Activated CD4-positive, alpha-beta T cell treated with anti-CD3 and anti-CD28 coated beads for 1 hour (primary cell): ENCODE data around the gene BCAR3.
"Not testable (repeated sequence)": the region's sequence is repeated elsewhere in the genome, so short reads cannot be mapped to it uniquely, and the experiment has no call there.

Experiments used
- DNase-seq: peaks from one replicate; pipeline ENCODE4 v3.0.0-alpha.2; 2020

BCAR3 gene

GRCh38 chr1:93667642-93668041, 14.0 kb downstream of the BCAR3 start:
- DNase-seq: no peak

- no peak for DNase-seq
Measured at GRCh38 chr1:93666613-93667384, 14.8 kb downstream of the BCAR3 start.

- DNase-seq: no peak
Measured at GRCh38 chr1:93665015-93665414, 16.6 kb downstream of the BCAR3 start.

GRCh38 chr1:93663208-93663614, 18.4 kb downstream of the BCAR3 start:
- no peak for DNase-seq

DNA sequence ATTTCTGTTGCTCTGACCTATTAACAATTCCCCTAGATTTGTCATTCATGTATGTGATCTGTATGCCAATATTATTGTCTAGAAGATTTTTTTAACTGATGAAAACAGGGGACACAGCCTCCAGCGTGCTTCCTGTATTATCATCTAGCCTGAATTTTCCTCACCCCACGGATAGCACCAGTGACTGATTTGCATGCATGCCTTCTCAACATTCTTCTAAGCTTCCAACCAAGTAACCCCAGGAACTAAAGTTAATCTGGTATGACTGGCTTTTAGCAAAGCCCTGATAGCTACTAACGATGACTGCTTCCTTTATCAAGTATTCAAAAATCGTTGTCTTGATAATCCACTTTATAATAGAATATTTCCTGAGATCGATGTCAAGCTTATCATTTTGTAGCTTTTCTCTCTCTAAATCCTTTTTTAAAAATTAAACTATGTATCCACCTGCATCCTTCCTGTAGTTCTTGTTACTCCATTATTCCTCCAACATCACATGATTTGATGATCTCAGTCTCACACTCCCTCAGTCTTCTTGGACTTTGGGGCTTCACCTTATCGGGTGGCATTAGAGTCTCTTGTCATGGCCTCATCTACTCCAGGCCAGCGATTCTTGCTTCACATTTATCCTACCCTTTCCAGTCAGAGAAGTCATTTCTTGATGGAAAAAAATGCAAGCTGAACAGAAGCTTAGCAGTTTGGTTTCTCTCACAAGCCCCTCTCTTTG, 19.0 kb downstream of the BCAR3 start:
- no peak for DNase-seq

GRCh38 chr1:93661829-93662474, 19.7 kb downstream of the BCAR3 start:
- DNase-seq: no peak

- DNase-seq: not testable (repeated sequence)
Measured at GRCh38 chr1:93661341-93661740, 20.3 kb downstream of the BCAR3 start.

GRCh38 chr1:93659822-93660503, 21.7 kb downstream of the BCAR3 start:
- DNase-seq: no peak

DNA sequence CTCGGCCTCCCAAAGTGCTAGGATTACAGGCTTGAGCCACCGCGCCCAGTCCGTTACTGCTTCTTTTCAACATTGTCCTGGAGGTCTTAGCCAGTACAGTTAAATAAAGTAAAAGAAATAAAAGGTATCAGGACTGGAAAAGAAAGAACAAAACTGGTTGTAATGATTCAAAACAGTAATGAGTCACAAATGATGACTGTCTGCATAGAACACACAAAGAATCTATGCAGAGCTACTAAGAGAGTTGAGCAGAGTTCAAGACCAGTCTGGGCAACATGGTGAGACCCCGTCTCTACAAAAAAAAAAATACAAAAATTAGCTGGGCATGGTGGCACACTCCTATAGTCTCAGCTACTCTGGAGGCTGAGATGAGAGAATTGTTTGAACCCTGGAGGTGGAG, 23.4 kb downstream of the BCAR3 start:
- DNase-seq: no peak

GRCh38 chr1:93656491-93656890, 25.1 kb downstream of the BCAR3 start:
- DNase-seq: no peak

DNA sequence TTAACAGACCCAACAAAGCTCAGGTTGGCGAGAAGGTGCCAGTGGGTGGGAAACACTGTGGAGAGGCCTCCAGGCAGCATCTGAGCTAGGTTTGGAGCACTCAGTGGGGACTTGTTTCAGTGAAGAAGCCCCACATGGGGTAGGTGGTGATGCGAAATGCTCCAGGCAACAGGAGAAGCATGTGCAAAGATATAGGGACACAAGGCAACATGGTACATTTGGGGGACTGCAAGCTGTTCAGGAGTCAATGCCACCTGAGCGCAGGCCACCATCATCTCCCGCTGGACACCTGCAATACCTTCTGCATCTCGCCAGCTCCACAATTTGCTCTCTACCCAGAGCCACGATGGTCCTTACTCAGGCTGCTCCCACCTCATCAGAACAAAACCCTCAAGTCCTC, 28.0 kb downstream of the BCAR3 start:
- no peak for DNase-seq

- no peak for DNase-seq
Measured at GRCh38 chr1:93652323-93652949, 29.2 kb downstream of the BCAR3 start.

GRCh38 chr1:93651695-93652094, 29.9 kb downstream of the BCAR3 start:
- no peak for DNase-seq

GRCh38 chr1:93650159-93650558, 31.5 kb downstream of the BCAR3 start:
- DNase-seq: not testable (repeated sequence)

DNA sequence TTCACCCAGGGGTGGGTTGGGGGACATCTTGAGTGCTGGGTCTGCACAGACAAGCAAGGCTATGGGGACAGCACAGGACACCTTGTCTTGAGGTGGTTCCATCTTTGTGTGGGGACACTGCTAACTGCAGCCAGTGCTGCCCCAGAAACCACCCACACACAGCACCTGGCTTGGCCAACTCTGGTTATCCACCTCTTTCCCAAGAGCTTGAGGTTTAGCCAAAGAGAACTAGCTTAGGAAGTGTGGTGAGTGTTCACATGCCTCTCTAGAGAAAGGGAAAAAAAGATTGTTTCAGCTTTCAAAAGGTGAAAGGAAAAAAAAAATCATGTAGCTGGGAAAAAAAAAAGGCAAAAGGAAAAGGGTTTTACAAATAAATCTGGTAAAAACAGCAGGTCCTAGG, 32.4 kb downstream of the BCAR3 start:
- no peak for DNase-seq

- no peak for DNase-seq
Measured at GRCh38 chr1:93648656-93649055, 33.0 kb downstream of the BCAR3 start.

GRCh38 chr1:93641527-93641926, 40.1 kb downstream of the BCAR3 start:
- no peak for DNase-seq

GRCh38 chr1:93640656-93641440, 40.8 kb downstream of the BCAR3 start:
- no peak for DNase-seq

- DNase-seq: no peak
Measured at GRCh38 chr1:93638981-93639380, 42.7 kb downstream of the BCAR3 start.

GRCh38 chr1:93638307-93638847, 43.3 kb downstream of the BCAR3 start:
- no peak for DNase-seq

DNA sequence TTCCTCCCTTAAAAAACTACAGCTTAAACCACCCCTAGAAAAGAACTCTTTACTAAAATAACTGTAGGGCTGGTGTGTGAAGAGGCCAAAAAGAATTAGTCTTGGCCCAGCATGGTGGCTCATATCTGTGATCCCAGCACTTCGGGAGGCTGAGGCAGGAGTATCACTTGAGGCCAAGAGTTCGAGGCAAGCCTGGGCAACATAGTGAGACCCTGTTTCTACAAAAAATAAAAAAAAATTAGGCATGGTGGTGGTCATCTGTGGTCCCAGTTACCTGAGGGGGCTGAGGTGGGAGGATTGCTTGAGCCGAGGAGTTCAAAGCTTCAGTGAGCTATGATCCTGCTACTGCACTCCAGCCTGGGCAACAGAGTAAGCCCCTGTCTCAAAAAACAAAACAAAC, 44.9 kb downstream of the BCAR3 start:
- no peak for DNase-seq
